Glomerular visceral epithelial cell (primary cell): ENCODE data around the gene SCUBE2.
A peak's percentile ranks its signal among the peaks of the same experiment; 100 is the strongest.

Experiments
- DNase-seq: peaks from one replicate; pipeline ENCODE4 v3.0.0-alpha.2; 2016; ENCODE audit errors: extremely low spot score

The SCUBE2 gene

GRCh38 chr11:9074338-9075029 is 16.9 kb downstream of the SCUBE2 start:
- no peak for DNase-seq

GRCh38 chr11:9073466-9074225 is 17.8 kb downstream of the SCUBE2 start:
- DNase-seq, result no peak

GRCh38 chr11:9072626-9073176 is 18.7 kb downstream of the SCUBE2 start:
- no peak for DNase-seq

- no peak for DNase-seq
Observed at GRCh38 chr11:9071692-9072091, 19.7 kb downstream of the SCUBE2 start.

DNA sequence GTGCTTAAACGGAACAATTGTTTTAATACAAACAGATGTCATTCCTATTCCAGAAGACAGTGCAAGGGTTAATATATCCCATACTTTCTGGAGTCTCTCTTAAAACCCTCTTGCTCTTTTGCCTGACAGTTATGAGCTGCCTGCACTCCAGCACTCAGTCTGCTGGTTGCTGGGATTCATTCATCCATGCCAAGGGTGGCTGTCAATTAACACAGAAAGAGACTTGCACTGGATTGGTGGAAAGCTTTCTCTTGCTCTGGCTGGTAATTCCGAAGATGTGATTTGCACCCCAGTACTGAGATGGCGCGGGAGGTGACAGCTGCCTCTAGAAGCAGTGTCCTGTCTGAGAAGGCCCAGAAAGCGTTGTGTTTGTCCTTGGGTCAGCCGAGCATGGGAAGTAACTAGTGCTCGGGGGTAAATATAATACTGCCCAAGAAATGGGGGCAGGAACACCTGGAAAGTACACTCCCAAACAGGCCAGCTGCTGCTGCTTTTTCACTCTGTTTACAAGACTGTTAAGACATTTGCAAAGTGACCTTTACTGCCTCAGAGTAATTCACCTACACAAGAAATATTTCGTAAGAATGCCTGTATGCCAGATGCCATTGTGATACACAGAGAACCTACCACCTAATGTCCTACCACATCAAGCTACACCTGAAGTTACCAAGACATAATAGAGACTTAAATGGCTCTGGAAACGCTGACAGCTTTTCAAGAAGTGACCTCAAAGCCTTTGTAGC is 20.5 kb downstream of the SCUBE2 start:
- no peak for DNase-seq

DNA sequence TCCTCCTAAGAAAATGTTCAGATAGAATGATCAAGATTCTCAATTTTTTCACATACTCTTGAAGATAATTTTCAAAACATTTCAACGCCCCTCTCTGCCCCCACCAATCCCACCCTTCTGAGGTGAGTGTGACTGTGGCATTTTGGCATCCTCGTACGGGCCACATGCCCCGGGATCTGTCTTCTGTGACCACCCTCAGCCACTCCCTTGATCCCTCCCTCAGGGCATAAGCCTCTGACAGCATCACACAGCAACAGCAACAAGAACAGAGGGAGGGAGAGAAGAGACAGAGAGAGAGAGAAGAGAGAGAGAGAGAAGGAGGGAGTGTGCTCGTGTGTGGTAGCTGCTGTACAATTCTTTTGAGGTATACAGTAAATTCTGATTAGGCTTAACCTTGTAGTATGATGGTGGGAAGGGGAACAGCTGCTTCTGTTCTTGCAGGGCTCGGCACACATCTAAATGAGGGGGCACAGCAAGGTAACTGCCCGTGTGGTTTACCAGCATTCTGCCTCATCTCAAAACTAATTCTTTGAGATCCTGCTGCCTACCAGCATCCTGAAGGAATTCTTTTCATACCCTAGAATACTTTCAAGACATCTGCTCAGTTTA is 21.4 kb downstream of the SCUBE2 start:
- no peak for DNase-seq

DNA sequence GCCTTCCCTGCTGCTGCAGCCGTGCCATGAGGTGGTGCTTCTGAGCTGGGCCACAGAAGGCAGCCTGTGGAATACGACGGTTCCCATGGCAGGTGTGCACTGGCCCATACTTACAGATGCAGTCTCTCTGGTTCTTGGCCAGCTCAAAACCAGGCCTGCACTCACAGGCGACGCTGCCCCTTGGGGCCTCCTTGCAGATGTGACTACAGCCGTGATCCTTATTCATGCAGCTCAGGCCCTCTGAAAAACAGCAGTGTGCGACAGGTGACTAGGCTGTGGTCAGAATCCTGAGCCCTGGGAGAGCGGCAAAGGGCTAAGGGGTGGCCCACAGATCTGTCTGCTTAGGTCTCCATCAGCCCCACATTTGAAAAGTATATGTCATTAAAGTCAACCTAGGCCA is 22.1 kb downstream of the SCUBE2 start:
- DNase-seq, result no peak

DNA sequence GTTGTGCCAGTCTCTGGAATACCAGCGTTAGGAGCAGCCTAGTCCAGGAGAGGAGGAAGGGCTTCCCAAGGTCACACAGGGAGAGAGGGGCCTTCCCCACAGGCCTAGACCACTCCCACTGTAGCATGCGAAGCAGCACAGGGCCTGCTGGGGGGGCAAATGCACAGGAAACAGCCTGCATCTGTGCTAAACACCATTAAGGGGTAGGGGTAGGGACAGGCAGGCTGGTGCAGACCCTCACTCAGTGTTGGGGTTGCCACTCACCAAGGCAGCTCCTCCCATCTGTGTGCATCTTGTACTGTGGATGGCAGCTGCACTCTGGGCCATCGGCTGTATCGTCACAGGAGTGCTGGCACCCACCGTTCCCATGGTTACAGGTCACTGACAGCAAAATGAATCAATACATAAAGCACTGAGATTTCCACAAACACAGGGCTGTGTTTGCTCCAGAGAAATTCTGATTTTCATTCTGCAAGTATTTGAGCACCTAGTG is 24.9 kb downstream of the SCUBE2 start:
- DNase-seq, result no peak

DNA sequence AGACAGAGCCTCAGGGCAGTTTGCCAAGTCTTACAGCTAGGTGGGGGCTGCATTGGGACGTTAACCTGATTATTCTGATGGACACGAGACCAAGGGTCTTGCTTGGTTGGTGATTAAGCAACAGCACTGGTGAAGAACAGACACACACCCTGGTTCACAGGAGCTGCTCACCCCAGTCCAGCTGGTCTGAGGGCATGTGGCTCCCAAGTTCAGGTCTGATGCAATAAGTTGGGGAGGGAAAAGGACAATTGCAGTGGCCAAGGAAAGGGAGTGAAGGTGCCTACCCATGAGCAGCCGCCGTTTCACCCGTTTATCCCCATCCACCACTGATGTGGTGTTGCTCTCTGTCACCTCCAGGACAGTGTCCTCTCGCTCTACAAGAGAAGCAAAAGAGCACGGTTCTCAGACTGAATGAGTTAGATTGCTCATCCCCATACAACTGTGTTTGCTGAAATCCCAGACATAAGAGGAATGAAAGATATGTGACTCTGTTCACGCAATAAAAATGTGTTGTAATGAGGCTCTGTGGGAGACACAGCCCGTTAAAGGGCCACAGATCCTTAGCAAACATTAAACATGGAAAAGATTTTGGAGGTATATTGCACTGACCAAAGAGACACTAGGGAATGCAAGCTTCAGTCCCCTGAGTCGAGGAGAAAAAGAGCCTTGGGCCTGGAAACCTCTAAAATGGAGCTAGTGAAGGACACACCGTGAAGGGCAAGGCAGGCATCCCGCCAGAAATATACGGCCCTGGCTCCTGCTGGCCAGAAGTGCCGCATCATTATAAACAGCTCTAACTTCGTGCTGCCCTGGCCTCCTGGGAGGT is 25.6 kb downstream of the SCUBE2 start:
- no peak for DNase-seq

- no peak for DNase-seq
Observed at GRCh38 chr11:9061807-9062206, 29.6 kb downstream of the SCUBE2 start.

GRCh38 chr11:9060700-9061111 is 30.7 kb downstream of the SCUBE2 start:
- no peak for DNase-seq

DNA sequence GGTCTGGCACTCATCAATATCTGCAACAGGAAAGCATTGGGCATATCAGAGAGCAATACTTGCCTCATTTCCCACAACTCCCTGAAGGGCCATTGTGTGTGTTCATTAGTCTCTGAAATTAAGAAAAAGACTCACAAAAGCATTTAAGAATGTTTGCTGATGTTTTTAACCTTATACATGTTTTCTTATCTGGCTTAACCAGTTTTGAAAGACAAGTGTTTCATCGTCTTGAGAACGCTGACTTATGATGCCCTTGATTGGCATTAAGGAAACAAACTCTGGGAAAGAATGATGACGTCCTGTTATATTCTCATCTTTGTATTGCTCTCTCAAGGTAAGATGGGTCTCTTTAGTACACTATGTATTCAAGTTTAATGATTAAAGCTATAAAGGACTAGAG is 32.0 kb downstream of the SCUBE2 start:
- DNase-seq, result no peak

- no peak for DNase-seq
Observed at GRCh38 chr11:9057888-9058287, 33.5 kb downstream of the SCUBE2 start.

- no peak for DNase-seq
Observed at GRCh38 chr11:9057007-9057406, 34.4 kb downstream of the SCUBE2 start.

DNA sequence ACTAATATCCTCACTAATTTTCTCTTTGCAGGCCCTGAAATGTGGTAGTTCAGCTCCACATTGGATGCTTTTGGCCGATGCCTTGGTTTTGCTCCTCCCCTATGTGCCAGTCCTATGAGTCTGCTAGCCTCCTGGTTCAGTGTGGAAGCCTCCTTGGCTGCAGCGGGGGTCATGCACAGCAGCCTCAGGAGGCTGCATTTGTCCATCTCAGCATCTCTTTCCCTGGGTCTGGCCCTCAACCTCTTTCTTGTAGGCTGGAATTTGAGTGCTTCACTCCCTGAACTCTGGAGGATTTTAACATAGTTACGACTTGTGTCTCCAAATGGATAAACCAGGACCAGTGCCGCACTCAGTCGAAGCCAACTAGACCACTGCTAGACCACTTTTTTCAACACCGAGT is 34.9 kb downstream of the SCUBE2 start:
- DNase-seq, result no peak

DNA sequence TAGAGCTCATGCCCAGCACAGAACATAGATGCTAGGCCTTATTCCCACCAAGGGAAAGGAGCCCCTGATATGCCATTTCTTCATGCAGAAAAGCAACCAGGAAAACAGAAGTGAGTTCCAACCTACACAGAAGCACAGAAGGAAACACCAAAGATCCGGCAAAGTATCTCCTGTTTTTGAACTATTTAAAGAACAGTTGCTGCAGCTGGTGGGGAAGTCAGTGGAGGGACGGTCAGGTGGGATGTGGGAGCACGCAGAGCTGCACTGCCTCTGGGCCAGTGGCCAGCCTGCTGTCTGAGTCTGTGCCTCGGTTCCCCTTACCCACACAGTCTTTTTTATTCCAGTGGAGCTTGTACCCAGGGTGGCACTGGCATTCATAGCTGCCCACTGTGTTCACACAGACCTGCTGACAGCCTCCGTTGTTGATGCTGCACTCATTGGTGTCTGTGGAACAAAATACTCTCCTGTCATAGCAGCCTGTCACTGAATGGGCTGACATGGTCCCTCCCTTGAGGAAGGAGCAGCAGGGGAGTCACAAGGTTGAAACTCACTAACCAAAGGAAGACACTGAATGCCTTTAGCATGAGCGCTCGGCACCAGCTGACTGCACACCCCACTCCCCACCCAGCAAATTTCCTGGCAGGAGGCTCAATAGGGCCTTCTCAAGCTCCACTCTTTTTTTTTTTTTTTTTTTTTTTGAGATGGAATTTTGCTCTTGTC is 37.9 kb downstream of the SCUBE2 start:
- DNase-seq, result peak; percentile 59

DNA sequence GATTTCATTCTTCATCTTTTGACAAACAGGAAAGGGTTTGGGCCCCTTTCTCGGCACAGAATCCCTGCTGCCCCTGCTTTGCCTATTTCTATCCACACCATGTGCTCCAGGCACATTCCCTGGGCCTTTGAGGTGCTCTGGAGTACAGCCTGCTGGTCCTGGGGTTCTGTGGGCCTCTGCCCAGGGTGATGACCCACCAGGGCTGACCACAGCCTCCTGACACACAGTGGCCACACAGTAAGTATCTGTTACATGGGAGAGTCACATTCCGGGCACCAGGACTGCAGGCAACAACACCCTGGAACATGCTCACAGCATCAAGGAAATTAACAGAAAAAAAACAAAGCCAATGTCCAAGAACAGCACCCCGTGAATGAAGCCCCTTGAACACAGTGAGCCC is 39.1 kb downstream of the SCUBE2 start:
- peak; percentile 7 for DNase-seq

DNA sequence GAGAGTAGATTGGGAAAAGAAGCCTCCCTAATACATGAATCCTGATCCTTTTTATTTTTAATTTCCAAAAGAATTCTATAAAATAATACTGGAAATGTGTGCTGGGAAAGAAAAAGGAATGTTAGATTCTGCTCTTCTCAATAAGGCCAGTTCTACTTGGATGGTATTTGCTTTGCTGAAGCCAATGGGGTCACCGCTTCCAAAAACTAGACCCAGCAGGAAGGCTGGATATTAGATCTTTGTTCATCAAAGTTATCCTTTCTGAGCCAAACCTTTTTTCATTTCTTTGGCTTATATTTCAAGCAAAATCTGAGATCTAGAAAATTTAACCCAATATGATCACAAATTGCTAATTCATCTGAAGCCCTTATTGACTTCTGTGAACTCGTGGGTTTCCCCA is 41.4 kb downstream of the SCUBE2 start:
- DNase-seq, result no peak

GRCh38 chr11:9047964-9048523 is 43.4 kb downstream of the SCUBE2 start:
- DNase-seq, result no peak

DNA sequence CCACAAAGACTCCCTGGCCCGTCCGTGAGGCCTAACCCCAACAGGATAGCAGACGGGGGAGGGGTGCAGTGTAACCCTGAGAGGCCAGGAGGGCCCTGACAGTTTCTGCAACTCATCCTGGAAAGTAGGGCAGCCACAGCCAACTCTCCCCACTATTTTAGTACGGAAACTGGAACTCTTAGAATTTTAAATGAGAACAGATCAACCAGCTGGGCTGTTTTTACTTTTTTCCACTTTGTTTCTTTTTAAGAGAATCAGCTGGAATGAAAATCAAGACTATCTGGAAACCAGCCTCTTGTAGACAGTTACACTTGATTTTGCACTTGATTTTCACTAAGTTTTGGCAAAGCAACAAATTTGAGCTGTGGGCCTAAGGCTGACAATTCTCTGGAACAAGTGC is 44.9 kb downstream of the SCUBE2 start:
- no peak for DNase-seq
